Sigmoid colon (tissue), 4 donors: ENCODE results near the gene PRDM16.

Source experiments
- CTCF ChIP-seq, 4 experiments: fragments of 450-650 bp in 3 of 4; fragments of 200-600 bp in 1 of 4; IDR thresholded peaks; one replicate each; pipeline ENCODE4 v1.5.1; 2016 to 2019; ENCODE audit warnings: antibody characterized with exemption in 4 of 4, mild to moderate bottlenecking in 3 of 4, moderate library complexity in 2 of 4
- EP300 ChIP-seq, 4 donors: sonication (generic); formaldehyde crosslinking; IDR thresholded peaks; one replicate each; pipeline ENCODE4 v1.6.1; 2017; ENCODE audit warnings: antibody characterized with exemption in 4 of 4

- TF ChIP-seq CTCF (IDR thresholded peaks at IDR 0.05): no peak
- TF ChIP-seq EP300 (IDR thresholded peaks at IDR 0.05): no peak
Measured at GRCh38 chr1:3384407-3384806, 315.4 kb downstream of the PRDM16 start.
